GM19467 (cell line): Measurements from ENCODE around the gene KCNIP4.

Experiments
- ATAC-seq: cut with Tn5 transposase; IDR thresholded peaks from one replicate; pipeline ENCODE4 v1.9.1; 2021; ENCODE audit warnings: mild to moderate bottlenecking, moderate library complexity; ENCODE audit not compliant: unreplicated experiment

KCNIP4 gene

GRCh38 chr4:21699446-21699845, 249.1 kb downstream of the KCNIP4 start:
- ATAC-seq: no peak

GRCh38 chr4:21697583-21697982, 251.0 kb downstream of the KCNIP4 start:
- no peak for ATAC-seq

DNA sequence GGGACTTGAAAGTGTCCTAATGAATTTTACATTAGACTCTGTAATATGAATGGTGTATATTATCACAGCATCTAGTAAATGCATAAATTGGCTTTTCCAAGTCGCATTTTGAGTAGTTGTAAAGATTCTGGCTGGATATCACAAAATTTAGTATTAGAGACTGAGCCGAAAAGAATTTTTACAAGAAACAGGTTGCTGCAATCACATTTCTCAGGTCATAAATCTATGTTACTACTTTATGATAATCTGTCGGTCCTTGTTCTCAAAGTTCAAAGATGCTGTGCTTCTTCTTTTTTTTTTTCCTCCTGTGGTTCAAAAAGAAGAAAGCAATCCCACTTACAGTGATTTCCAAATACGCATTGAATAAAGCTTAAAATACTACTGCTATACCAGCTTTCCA, 253.4 kb downstream of the KCNIP4 start:
- ATAC-seq: no peak

DNA sequence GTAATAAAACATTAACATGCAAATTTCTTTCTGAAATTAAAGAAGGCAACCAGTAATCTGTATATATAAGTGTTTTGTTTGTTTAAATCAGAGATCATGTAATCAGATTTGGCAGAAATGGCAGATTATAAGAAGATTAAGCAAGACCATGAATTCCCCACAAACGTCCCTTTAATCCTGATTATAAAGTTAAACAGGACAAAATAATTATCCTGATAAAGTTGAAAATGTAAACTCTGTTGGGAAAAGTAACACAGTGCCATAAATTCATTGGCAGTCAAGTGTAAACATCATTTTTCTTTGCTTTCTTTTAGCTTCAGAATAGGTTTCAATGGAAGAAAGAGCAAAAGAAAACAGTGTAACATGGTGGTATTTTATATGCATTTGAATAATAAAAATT, 256.3 kb downstream of the KCNIP4 start:
- ATAC-seq: no peak

- ATAC-seq: no peak
Measured at GRCh38 chr4:21688596-21689265, 259.8 kb downstream of the KCNIP4 start.

DNA sequence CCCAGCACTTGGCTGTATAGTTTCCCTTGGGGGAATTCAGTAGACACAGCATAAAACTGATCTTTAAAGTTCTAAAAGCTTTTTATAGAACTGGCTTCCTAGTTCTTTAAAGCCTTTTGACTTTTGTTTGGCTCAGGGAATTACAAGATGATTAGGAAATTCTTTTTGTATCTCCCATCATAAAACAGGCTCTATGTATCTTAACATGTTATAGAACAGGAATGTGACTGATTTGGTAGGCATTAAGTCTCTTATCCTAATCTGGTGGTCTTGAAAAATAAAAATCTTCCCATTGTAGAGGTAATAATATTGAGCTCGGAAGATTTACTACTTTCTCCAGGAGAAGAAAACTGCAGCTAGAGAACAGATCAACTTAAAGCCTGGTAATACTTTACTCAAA, 262.7 kb downstream of the KCNIP4 start:
- no peak for ATAC-seq

- ATAC-seq: no peak
Measured at GRCh38 chr4:21680326-21680898, 268.2 kb downstream of the KCNIP4 start.

DNA sequence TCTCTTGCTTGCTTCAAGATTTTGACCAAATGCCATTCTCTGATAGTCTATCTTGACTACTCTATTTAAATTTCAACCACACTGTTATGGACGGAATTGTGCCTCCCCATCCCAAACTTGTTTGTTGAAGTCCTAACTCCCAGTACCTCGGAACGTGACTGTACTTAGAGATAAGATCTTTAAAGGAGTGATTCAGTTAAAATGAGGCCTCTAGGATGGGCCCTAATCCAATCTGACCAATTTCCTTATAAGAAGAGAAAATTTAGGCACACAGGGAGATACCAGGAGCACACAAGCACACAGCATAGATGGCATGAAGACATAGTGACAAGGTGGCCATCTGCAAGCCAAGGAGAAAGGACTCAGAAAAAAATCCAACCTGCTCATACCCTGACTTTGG, 269.9 kb downstream of the KCNIP4 start:
- no peak for ATAC-seq

GRCh38 chr4:21677173-21677572, 271.4 kb downstream of the KCNIP4 start:
- no peak for ATAC-seq

GRCh38 chr4:21664355-21664754, 284.2 kb downstream of the KCNIP4 start:
- no peak for ATAC-seq

DNA sequence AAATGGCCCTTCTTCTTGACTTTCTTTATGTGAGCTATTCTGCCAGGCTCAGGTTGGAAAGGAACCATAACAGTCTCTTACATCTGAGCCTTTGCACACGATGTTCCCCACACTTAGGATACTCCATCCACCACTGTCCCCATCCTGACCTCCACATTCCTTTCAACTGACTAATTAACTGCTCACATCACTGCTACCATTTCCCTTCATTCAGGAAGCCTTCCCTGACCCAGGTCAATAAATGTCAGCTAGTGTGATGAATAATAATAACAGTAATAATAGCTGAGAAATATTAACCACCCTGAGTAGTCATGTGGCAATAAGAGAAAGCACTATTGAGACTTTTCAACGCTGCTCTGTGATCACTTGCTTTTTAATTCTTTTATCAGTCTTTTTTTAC, 291.7 kb downstream of the KCNIP4 start:
- no peak for ATAC-seq

DNA sequence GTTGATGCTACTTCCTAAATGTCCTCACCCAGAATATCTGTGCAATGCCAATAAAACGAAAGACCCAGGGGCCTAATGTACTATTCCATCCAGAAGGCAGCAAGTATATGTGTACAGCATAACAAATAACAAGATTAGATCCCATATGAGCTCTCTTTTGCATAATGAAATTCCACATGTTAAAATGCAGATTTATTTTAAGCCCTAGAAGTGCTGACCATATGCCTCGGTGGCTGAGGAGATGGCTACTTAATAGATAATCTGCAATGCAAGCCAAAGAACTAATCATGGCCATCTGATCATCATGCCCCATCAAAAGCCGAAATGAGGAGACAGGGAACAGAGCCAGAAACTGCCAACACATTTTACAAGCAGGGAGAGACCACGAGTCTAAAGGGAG, 293.5 kb downstream of the KCNIP4 start:
- ATAC-seq: no peak

- ATAC-seq: no peak
Measured at GRCh38 chr4:21652508-21653231, 295.9 kb downstream of the KCNIP4 start.

GRCh38 chr4:21649391-21650090, 299.0 kb downstream of the KCNIP4 start:
- no peak for ATAC-seq

DNA sequence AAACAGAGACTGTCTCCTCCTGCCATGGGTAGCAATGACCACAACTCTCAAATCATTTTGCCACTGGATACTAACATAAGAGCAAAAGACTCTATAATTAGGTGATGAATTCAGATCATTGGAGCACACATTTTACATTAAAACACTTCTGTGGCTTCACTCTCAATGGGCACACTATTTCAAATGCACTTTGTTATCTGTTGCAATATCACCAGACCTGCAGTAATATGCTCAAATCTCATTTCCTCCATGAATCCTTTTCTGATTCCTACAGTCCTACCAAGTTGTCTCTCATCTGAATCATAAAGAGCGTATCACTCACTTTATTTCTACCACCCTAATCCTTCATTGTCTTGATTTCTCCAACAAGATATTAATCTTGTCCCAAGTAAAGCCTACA, 302.8 kb downstream of the KCNIP4 start:
- no peak for ATAC-seq

DNA sequence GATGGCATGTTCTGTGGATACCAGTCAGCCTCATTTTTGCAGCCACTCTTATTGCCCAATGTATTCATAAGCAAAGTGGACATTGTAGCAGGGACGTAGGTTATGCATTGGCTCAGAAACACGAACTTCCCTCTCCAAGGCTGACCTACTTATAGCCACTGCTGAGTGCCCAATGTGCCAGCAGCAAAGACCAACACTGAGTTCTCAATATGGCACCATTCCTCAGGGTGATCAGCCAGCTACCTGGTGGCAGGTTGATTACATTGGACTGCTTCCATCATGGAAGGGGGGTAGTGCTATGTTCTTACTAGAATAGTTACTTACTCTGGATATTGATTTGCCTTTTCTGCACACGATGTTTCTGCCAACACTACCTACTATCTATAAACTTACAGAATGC, 306.9 kb downstream of the KCNIP4 start:
- no peak for ATAC-seq

DNA sequence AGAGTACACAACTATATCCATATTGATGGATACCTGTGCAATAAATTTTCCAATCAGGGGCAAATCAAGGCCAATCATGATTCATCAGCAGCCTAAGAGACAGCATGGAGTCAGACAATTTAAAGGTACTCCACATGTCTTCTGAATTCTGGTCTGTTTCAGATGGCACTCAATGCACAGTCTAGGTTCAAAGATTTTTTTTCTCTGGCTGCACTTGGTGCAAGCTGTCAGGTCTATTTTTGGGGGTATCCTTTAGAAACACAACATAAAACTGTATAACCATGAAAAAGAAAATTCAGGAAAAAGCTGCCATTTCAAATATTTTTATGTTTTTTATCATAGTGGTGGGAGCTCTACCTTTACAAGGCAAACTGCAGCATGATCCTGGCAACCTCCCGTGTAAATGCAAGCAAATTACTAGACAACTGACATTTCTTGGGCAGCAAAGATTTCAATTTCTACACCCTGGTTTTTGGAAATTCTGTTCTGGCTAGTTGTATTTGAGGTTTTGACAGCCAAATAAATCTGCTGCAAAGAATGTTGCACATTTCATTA, 310.3 kb downstream of the KCNIP4 start:
- no peak for ATAC-seq

DNA sequence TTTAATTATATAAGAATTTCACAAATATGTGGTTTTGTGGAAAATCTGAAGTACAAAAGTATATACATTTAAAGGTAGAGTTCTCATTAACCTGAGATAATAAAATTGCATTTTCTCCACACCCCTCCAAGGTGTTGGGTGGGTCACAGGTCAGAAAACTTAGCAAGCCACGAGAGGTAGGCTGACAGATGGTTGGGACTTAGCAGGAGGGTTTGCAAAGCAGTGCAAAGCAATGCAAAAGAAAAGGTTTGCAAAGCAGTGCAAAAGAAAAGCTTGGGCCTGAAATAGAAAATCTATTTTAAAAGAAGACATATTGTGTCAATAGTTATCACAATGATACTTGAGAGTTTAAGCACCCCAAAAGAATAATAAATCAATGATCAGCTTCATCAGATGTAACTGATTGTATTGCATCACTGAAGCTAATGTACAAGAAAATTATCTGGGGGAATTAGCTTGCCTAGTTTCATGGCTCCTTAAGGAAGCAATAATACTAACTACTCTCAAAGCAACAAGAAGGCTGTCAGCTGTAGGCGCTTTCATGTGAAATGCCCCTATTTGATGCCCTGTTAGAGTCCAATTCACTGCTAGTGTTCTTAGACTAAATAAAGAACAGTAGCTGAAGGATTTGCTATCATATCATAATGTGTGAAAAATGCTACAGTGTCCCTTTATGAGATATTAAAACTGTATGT, 319.5 kb downstream of the KCNIP4 start:
- ATAC-seq: no peak

GRCh38 chr4:21628116-21628670, 320.4 kb downstream of the KCNIP4 start:
- no peak for ATAC-seq

DNA sequence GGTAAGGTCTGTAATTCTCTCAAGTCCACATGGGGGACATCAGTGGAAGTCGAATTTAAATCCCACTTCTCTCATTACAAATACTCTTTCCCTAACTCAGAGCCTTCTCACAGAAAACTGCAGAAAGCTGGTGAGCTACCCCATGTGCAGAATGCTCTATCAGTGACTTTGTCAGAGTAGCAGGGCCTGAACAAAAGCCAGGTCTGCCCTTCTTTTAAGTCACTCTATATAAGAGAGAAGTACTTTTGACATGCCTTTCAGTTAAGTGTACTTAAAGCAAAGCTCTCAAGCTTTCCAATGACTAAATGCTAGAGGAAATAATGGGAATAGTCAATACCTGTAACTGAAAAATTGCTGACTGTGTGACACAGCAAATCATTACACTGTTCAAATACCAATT, 323.1 kb downstream of the KCNIP4 start:
- ATAC-seq: no peak

GRCh38 chr4:21605006-21605405, 343.6 kb downstream of the KCNIP4 start:
- no peak for ATAC-seq
